Raji (cell line): ENCODE measurements around the gene DBNDD2.

Experiments
- POLR2A ChIP-seq: IDR thresholded peaks from 2 replicates; pipeline ENCODE4 v1.6.1; 2011; ENCODE audit warnings: low read depth, low read length, control low read depth; ENCODE audit not compliant: insufficient read depth

The DBNDD2 gene

GRCh38 chr20:45372646-45373352 lies 35.3 kb upstream of the DBNDD2 start:
- TF ChIP-seq POLR2A, result no peak

- TF ChIP-seq POLR2A, result no peak
Observed at GRCh38 chr20:45373353-45374100, 34.6 kb upstream of the DBNDD2 start.

- TF ChIP-seq POLR2A, result no peak
Observed at GRCh38 chr20:45374101-45374467, 34.0 kb upstream of the DBNDD2 start.

DNA sequence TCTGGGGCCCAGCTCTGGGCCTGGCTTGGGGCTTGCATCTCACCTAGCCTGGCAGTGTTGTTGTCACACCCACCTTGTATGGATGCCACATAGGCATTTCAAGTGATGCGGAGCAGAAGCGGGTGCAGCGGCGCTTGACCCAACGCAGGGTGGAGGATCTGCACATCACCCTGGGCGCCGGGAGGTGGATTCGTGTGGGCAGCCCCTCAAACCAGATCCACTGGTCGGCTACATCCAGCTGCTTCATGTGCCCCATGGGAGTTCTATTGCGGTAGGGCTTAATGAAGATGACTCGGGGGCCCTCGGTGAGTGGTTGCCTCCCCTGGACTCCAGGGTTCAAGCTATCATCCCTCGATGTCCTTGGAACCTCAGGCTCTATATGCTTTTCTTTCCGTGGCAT lies 33.1 kb upstream of the DBNDD2 start:
- TF ChIP-seq POLR2A, result no peak

DNA sequence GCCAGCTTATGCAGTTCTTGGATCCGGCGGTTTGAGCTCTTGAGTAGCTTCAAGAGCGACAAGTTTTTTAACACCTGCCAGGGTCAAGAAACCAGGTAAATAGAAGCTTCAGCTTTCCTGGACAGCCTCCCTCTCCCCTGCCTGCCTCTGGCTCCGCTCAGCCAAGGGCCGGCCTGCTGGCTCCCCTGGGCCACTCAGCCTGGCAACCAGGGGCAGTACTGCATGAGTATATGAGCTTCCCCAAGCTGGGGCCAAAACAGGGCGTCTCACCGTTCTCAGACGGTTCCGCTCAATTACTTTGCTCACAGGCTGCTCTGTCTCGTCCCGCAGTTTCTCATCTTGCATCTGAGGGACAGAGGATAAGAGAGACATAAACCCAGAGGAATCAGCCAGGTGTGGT lies 30.8 kb upstream of the DBNDD2 start:
- TF ChIP-seq POLR2A, result no peak

GRCh38 chr20:45378191-45378590 lies 29.9 kb upstream of the DBNDD2 start, which contains the start of gene TP53TG5:
TSS of gene TP53TG5 (minus strand) at chr20:45378325. CDS start at chr20:45378236, 89 bp downstream.
- TF ChIP-seq POLR2A, result no peak

DNA sequence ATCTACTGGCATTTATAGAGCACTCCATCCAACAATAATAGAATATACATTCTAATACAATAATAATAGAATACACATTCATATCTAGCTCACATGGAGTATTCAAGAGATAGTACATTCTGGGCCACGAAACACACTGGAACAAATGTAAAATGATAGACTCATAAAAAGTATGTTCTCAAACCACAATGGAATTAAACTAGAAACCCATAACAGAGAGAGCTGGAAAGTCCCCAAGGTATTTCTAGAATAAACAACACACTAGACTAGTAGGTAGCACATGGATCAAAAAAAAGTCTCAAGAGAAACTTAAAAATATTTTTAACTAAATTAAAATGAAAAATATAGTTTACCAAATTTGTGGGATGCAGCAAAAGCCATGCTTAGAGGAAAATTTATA lies 20.8 kb upstream of the DBNDD2 start:
- no peak for TF ChIP-seq POLR2A

DNA sequence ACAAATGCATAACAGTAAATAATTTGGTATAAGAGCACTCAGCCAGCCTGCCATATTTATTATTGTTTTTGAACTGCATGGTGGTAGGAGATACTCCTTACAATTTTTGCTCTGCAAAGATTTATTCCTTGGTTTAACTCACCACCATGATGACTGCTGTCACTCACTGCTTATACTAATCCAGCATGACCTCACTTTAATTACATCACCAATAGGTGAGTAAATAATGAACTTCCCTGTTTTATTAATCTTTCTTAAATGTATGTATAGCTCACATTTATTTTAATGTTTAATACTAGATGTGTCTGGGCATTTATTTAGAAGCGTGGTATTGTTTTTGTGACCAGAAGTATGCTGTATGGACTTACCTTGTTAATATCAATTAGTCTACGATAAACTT lies 17.2 kb upstream of the DBNDD2 start:
- TF ChIP-seq POLR2A, result no peak

DNA sequence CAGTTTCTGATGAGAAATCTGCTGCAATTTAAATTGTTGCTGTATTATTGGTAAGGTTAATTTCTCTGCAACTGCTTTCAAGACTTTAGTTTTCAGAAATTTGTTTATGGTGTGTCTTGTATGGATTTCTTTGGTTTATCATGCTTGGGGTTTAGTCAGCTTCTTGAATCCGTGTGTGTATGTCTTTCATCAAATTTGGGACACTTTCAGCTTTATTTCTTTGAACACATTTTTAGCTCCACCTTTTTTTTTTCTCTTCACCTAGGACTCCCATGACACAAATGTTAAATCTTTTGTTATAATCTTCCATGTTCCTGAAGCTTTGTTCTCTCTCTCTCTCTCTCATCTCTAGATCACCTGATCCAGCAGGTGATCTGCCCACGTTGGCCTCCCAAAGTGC lies 16.5 kb upstream of the DBNDD2 start:
- no peak for TF ChIP-seq POLR2A

DNA sequence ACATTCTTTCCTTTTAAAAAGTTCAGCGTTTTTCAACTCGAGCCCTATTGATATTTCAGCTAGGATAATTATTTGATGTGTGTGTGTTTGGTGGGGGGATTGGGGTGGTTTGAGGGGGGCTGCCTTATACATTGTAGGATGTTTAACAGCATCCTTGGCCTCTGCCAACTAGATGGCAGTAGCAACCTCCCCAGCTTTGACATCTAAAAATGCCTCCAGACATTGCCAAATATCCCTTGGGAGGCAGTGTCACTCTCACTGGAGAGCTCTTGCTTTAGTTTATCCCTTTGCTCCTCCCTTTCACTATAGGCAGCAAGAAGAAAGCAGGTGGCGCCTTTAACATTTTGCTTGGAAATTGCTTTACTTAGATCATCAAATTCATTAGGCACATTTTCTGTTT lies 15.4 kb upstream of the DBNDD2 start:
- no peak for TF ChIP-seq POLR2A

DNA sequence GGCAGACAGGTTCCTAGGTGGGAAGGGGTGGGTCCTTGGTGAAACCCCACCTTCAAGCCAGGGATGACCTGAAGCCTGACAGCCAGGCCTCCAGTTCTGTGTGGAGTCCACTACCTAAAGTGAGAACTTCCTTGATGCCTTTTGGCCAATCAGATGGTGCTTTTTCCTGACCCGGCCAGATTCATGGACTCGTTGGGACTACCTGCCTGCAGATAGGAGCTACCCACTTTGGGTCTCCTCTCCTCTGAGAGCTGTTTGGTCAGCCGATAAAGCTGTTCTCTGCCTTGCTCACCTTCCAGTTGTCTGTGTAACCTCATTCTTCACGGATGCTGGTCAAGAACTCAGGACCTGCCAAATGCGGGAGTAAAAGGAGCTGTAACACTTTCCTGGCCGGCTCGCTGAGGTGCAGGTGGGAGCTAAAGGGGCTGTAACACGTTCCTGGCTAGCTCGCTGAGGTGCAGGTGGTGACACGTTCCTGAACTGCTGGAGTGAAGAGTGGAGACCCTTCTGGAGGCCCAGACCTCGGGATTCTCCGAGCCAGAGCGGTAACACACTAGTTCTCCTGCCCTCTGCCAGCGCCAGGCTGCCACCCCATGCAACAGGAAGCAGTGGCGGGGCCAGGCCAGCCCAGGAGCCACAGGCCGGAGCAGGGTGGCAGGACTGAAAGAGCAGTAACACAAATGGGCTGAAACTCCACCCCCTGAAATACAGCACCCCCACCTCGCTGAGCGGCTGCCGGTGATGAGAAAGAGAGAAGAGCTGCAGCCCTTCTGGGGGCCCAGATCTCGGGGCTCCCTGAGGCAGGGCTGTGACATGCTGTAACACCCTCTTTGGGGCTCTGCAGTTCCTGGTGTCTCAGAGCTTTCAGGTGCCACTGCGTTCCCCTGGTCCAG lies 13.6 kb upstream of the DBNDD2 start:
- TF ChIP-seq POLR2A, result no peak

- TF ChIP-seq POLR2A, result no peak
Observed at GRCh38 chr20:45395114-45395415, 13.0 kb upstream of the DBNDD2 start.

DNA sequence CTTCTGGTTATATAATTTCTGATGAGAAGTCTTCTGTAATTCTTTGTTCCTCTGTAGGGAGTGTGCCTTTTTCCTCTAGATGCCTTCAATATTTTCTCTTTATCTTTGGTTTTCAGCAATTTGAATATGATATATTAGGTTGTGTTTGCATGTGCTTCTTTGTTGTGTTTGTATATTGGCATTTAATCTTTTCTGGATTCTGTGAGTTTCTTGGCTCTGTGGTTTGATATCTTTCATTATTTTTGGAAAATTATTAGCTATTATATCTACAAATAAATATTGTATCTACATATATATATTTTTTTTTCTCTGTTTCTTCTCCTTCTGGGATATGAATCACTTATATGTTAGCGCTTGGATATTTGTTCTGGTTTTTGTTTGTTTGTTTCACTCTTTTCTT lies 9.1 kb upstream of the DBNDD2 start:
- TF ChIP-seq POLR2A, result no peak

- no peak for TF ChIP-seq POLR2A
Observed at GRCh38 chr20:45400346-45401031, 7.6 kb upstream of the DBNDD2 start.

DNA sequence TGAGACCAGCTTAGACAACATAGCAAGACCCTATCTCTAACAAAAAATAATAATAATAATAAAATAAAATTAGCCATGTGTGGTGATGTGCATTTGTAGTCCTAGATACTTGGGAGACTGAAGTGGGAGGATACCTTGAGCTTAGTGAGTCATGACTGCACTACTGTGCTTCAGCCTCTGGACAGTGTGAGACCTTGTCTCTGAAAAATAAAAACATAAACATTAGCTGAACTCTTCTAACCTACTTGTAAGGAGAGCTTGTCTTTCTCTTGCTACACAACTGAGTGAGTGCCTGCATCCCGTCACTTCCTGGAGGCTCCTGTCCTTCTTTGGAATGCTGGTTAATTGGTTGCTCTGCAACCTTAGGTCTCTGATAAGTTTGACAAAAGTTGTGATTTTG lies 5.1 kb upstream of the DBNDD2 start:
- TF ChIP-seq POLR2A, result no peak
